B cell (primary cell): Measurements from ENCODE around the gene LRRC4. TPM values are rescaled to one million over a fixed set of nuclear protein-coding genes. Genes with fewer than 3 reads are reported as not detected.

ENCODE experiments used
- ATAC-seq: fragments of 200-7000 bp; cut with Tn5 transposase; one replicate; pipeline ENCODE4 v1.10.0; 2021; ENCODE audit warnings: low read depth, mild to moderate bottlenecking, moderate number of reproducible peaks, moderate library complexity
- CTCF ChIA-PET: fragments of 350-600 bp; sonication (Branson Sonifier 250); formaldehyde crosslinking; loops from one replicate; lab custom pipeline; 2021; ENCODE audit warnings: antibody characterized with exemption, inconsistent platforms; lab: Charles Lee
- POLR2A ChIA-PET: fragments of 350-600 bp; sonication (Branson Sonifier 250); formaldehyde crosslinking; loops from one replicate; lab custom pipeline; 2021; ENCODE audit warnings: antibody characterized with exemption; lab: Charles Lee
- DNase-seq: peaks from one replicate; pipeline ENCODE4 v3.0.0; 2013
- H2AFZ ChIP-seq: 2 replicates; pipeline ENCODE4 v1.6.1; 2012; ENCODE audit warnings: mild to moderate bottlenecking, low read depth, low read length; ENCODE audit not compliant: insufficient read depth, poor library complexity, severe bottlenecking
- H3K27ac ChIP-seq, 2 donors: 1 replicate in 1 of 2; 2 replicates in 1 of 2; pipeline ENCODE4 v1.5.1; 2012 to 2013; ENCODE audit warnings: low read length in 2 of 2, mild to moderate bottlenecking in 2 of 2, moderate library complexity in 1 of 2
- H3K27me3 ChIP-seq, 4 experiments: fragments of 200-600 bp in 1 of 4; sonication (generic) in 1 of 4; replicated peaks in 1 of 4; 1 replicate in 2 of 4; 2 replicates in 2 of 4; pipeline versions ENCODE4 v1.6.1 to v1.7.0; 2013 to 2016; ENCODE audit warnings: low read length in 3 of 4, mild to moderate bottlenecking in 2 of 4, mixed read lengths in 1 of 4, moderate library complexity in 1 of 4; ENCODE audit not compliant: insufficient read depth in 4 of 4, control insufficient read depth in 3 of 4; ENCODE audit errors: control extremely low read depth in 1 of 4
- H3K36me3 ChIP-seq, 2 experiments: replicated peaks in 1 of 2; 1 replicate in 1 of 2; 2 replicates in 1 of 2; pipeline versions ENCODE4 v1.6.1 to v1.7.1; 2013; ENCODE audit warnings: low read length in 1 of 2; ENCODE audit not compliant: insufficient read depth in 2 of 2, control insufficient read depth in 1 of 2; ENCODE audit errors: control extremely low read depth in 1 of 2, extremely low read depth in 1 of 2
- H3K4me1 ChIP-seq, 2 donors: fragments of 200-600 bp in 1 of 2; sonication (generic) in 1 of 2; 1 replicate in 1 of 2; 2 replicates in 1 of 2; pipeline versions ENCODE4 v1.5.1 to v1.6.1; 2013 to 2017; ENCODE audit warnings: low read length in 2 of 2; ENCODE audit not compliant: control insufficient read depth in 2 of 2, insufficient read depth in 2 of 2
- H3K4me2 ChIP-seq: replicated peaks from 2 replicates; pipeline ENCODE3; 2012; ENCODE audit warnings: mild to moderate bottlenecking, low read depth, low read length; ENCODE audit not compliant: poor library complexity, severe bottlenecking
- H3K4me3 ChIP-seq, 5 experiments: fragments of 200-600 bp in 1 of 5; sonication (generic) in 1 of 5; 1 replicate in 3 of 5; 2 replicates in 2 of 5; pipeline versions ENCODE4 v1.5.1 to v1.7.0; 2011 to 2016; ENCODE audit warnings: low read length in 4 of 5, mild to moderate bottlenecking in 4 of 5, low read depth in 2 of 5, control low read depth in 1 of 5, moderate library complexity in 1 of 5; ENCODE audit not compliant: insufficient read depth in 1 of 5; ENCODE audit errors: control extremely low read depth in 1 of 5, extremely low read depth in 1 of 5
- H3K79me2 ChIP-seq: fragments of 200-600 bp; sonication (generic); one replicate; pipeline ENCODE4 v1.6.0; 2016; ENCODE audit warnings: low read length; ENCODE audit not compliant: control insufficient read depth, insufficient read depth
- H3K9ac ChIP-seq: fragments of 200-600 bp; sonication (generic); 2 replicates; pipeline ENCODE4 v1.6.1; 2017; ENCODE audit warnings: mild to moderate bottlenecking, low read length, moderate library complexity
- H3K9me3 ChIP-seq, 3 donors: one replicate each; pipeline versions ENCODE4 v1.6.1 to v1.7.1; 2013; ENCODE audit warnings: low read length in 2 of 3; ENCODE audit not compliant: control insufficient read depth in 2 of 3, insufficient read depth in 1 of 3; ENCODE audit errors: control extremely low read depth in 1 of 3
- H4K20me1 ChIP-seq: 2 replicates; pipeline ENCODE4 v1.6.0; 2012; ENCODE audit warnings: mild to moderate bottlenecking, low read length; ENCODE audit not compliant: insufficient read depth, control insufficient read depth, poor library complexity, severe bottlenecking
- H3K27ac Mint-ChIP-seq: one replicate; pipeline ENCODE4 v1.8.0; 2021; ENCODE audit warnings: mixed read lengths
- H3K27me3 Mint-ChIP-seq: one replicate; pipeline ENCODE4 v1.8.0; 2021; ENCODE audit warnings: mixed read lengths
- H3K4me1 Mint-ChIP-seq: one replicate; pipeline ENCODE4 v1.8.0; 2021; ENCODE audit warnings: mixed read lengths
- H3K4me3 Mint-ChIP-seq: one replicate; pipeline ENCODE4 v1.8.0; 2021; ENCODE audit warnings: mixed read lengths
- H3K9me3 Mint-ChIP-seq: one replicate; pipeline ENCODE4 v1.8.0; 2022; ENCODE audit warnings: mixed read lengths; ENCODE audit not compliant: insufficient read depth
- EZH2 ChIP-seq: IDR thresholded peaks from 2 replicates; pipeline ENCODE4 v1.6.1; 2012; ENCODE audit warnings: borderline replicate concordance, low read depth, mild to moderate bottlenecking, moderate library complexity, low read length; ENCODE audit not compliant: insufficient read depth, poor library complexity, severe bottlenecking
- WGBS: methylation state at CpG from one replicate; pipeline ENCODE4 v1.1.5; 2013; ENCODE audit warnings: missing lambda C conversion rate; ENCODE audit not compliant: insufficient coverage; 5-methylcytosine and 5-hydroxymethylcytosine counted together
- intact Hi-C: fragments of 100-400 bp; cut with micrococcal nuclease; formaldehyde crosslinking; loops from one replicate; pipeline ENCODE4 v1.10.0; 2022
- polyA plus RNA-seq: library from polyadenylated mRNA; depleted of rRNA; stranded (reverse); fragments of >200 nt; gene quantifications from 2 replicates; pipeline ENCODE4 v1.2.3, GENCODE V29; 2012
- total RNA-seq, 2 donors: library from RNA; stranded (reverse); fragments of 120-200 nt in 1 of 2; gene quantifications; 1 replicate in 1 of 2; 2 replicates in 1 of 2; pipeline versions ENCODE4 v1.2.3 to v1.2.4, GENCODE V29; 2013 to 2022
- TF ChIP-seq, protein P1 (sequence below): fragments of 200-600 bp; IDR thresholded peaks from one replicate; pipeline ENCODE4 v1.8.0; 2022; ENCODE audit warnings: antibody characterized with exemption, mild to moderate bottlenecking

The LRRC4 gene
- total and polyA plus RNA-seq, 2 donors (not counting 1 experiment from before 2014, with no cell fraction given) = 0.98 to 1.2 TPM

- POLR2A ChIA-PET = no interaction called here
- CTCF ChIA-PET = interaction anchor here (1.5 kb wide), 1 partner anchor 230 kb away, joined by 3 read pairs; no protein-coding TSS in a partner anchor
- DNase-seq (no peak), ATAC-seq (no peak)
- no peak overlapping the region for H3K27ac ChIP-seq
- H3K4me1 Mint-ChIP-seq = peaks cover 12% of the 10 kb centered on the region
- H4K20me1 ChIP-seq = no peaks in the 10 kb centered on the region
- no peaks in the 10 kb centered on the region for H3K27me3 Mint-ChIP-seq
- peaks cover 0 to 4% of the 10 kb centered on the region in 2 donors for H3K4me1 ChIP-seq
- H3K27ac Mint-ChIP-seq = no peak overlapping the region
- no peak overlapping the region for H3K9ac ChIP-seq
- H3K4me3 Mint-ChIP-seq = no peak overlapping the region
- TF ChIP-seq, protein P1, sequence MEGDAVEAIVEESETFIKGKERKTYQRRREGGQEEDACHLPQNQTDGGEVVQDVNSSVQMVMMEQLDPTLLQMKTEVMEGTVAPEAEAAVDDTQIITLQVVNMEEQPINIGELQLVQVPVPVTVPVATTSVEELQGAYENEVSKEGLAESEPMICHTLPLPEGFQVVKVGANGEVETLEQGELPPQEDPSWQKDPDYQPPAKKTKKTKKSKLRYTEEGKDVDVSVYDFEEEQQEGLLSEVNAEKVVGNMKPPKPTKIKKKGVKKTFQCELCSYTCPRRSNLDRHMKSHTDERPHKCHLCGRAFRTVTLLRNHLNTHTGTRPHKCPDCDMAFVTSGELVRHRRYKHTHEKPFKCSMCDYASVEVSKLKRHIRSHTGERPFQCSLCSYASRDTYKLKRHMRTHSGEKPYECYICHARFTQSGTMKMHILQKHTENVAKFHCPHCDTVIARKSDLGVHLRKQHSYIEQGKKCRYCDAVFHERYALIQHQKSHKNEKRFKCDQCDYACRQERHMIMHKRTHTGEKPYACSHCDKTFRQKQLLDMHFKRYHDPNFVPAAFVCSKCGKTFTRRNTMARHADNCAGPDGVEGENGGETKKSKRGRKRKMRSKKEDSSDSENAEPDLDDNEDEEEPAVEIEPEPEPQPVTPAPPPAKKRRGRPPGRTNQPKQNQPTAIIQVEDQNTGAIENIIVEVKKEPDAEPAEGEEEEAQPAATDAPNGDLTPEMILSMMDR = no peak
- TF ChIP-seq EZH2 = no peak
- peaks cover 7 to 22% of the 10 kb centered on the region in 2 experiments for H3K36me3 ChIP-seq
- H2AFZ ChIP-seq = no peak overlapping the region
- no peaks in the 10 kb centered on the region for H3K27me3 ChIP-seq
- peaks cover 6% of the 10 kb centered on the region for H3K79me2 ChIP-seq
- H3K9me3 Mint-ChIP-seq = peaks cover 15% of the 10 kb centered on the region
- peaks cover 2 to 25% (median 15%) of the 10 kb centered on the region in 3 donors for H3K9me3 ChIP-seq
- no peak overlapping the region for H3K4me2 ChIP-seq
- no peak overlapping the region for H3K4me3 ChIP-seq
- intact Hi-C loops = no loop called here
These were observed 51.5 kb downstream of the LRRC4 start for GRCh38 chr7:127979728-127980126.

DNA sequence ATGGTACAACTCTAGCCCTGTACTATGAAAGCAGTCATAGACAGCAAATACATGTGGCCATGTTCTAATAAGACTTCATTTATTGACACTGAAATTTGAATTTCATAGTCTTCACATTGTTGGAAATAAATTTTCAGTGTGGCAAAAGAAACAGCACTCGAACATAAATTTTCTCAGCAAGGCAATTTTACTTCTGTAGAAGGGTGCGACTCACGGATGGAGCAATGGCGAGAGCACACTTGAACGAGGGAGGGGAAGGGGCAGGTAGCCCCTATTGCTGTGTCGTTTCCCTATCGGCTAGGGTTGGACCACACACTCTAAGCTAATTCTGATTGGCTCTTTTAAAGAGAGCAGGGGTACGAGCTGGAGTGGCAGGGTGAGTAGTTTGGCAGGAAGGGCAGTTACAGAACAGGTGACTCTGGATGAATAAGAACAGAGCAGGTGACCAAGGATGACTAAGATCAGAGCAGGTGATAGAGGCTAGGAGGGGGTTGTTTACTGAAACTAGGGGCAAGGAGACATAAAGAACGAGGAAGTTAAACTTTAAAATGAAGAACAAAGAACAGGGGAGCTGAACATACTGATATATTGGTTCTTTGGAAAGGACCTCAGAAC lies 52.0 kb downstream of the LRRC4 start:
- Mint-ChIP-seq H3K9me3 (peaks cover 15% of the 10 kb centered on the region), H3K27ac (peak overlapping the region; percentile 51), H3K27me3 (no peaks in the 10 kb centered on the region), H3K4me3 (no peak overlapping the region), H3K4me1 (peaks cover 14% of the 10 kb centered on the region)
- ATAC-seq (no peak), DNase-seq (no peak)
- Histone ChIP-seq H3K79me2 (peaks cover 6% of the 10 kb centered on the region), H4K20me1 (peaks cover 4% of the 10 kb centered on the region), H3K27ac (no peak overlapping the region), H2AFZ (no peak overlapping the region), H3K4me2 (no peak overlapping the region), H3K4me3 (no peak overlapping the region), H3K27me3 (no peaks in the 10 kb centered on the region), H3K9me3 (peaks cover 2 to 25% (median 15%) of the 10 kb centered on the region in 3 donors), H3K4me1 (peaks cover 0 to 4% of the 10 kb centered on the region in 2 donors), H3K9ac (no peak overlapping the region), H3K36me3 (peaks cover 7 to 22% of the 10 kb centered on the region in 2 experiments)
- TF ChIP-seq, protein P1 = no peak
- no peak for TF ChIP-seq EZH2
- ChIA-PET CTCF (interaction anchor here (1.5 kb wide), 1 partner anchor 230 kb away, joined by 3 read pairs; no protein-coding TSS in a partner anchor), POLR2A (no interaction called here)
- intact Hi-C loops = no loop called here
- WGBS = 98% methylated on average over 8 of the region's 9 CpGs
